ENCODE results near the gene ZIC3.

Gene ZIC3

GRCh38 chrX:137565921-137566745, at the start of gene ZIC3:
Gene ZIC3, plus strand, starts transcription at chrX:137566127. Its CDS starts 565 bp downstream, at chrX:137566692.
- TF ChIP-seq CTCF (IDR thresholded peaks at IDR 0.05; ENCODE audit: borderline replicate concordance, control extremely low read depth, extremely low read depth, insufficient read depth, missing control alignments) = no peak

GRCh38 chrX:137519459-137519858, 46.5 kb upstream of the ZIC3 start:
- no peak for DNase-seq (ENCODE audit: low spot score)
- TF ChIP-seq CTCF (IDR thresholded peaks at IDR 0.05; ENCODE audit: borderline replicate concordance, control extremely low read depth, extremely low read depth, insufficient read depth, missing control alignments) = no peak
- in situ Hi-C loops (cut with MboI; ENCODE audit: low sequenced_read_pairs, unreplicated experiment) = no loop called here

More at GRCh38 chrX:137565921-137566745, at the start of gene ZIC3:
- no peak for DNase-seq (ENCODE audit: low spot score)
- in situ Hi-C loops (cut with MboI; ENCODE audit: low sequenced_read_pairs, unreplicated experiment) = no loop called here

GRCh38 chrX:137545711-137546651, 19.9 kb upstream of the ZIC3 start:
- TF ChIP-seq CTCF (IDR thresholded peaks at IDR 0.05; ENCODE audit: borderline replicate concordance, control extremely low read depth, extremely low read depth, insufficient read depth, missing control alignments) = no peak
- DNase-seq (ENCODE audit: low spot score) = no peak
- in situ Hi-C loops (cut with MboI; ENCODE audit: low sequenced_read_pairs, unreplicated experiment) = no loop called here

- in situ Hi-C loops (cut with MboI; ENCODE audit: low sequenced_read_pairs, unreplicated experiment) = no loop called here
- DNase-seq (ENCODE audit: low spot score) = no peak
These were observed 18.6 kb upstream of the ZIC3 start for GRCh38 chrX:137547291-137547690.

GRCh38 chrX:137548261-137548660, 17.7 kb upstream of the ZIC3 start:
- DNase-seq (ENCODE audit: low spot score) = no peak
- no peak for TF ChIP-seq CTCF (IDR thresholded peaks at IDR 0.05; ENCODE audit: borderline replicate concordance, control extremely low read depth, extremely low read depth, insufficient read depth, missing control alignments)
- in situ Hi-C loops (cut with MboI; ENCODE audit: low sequenced_read_pairs, unreplicated experiment) = no loop called here

More at GRCh38 chrX:137547291-137547690, 18.6 kb upstream of the ZIC3 start:
- no peak for TF ChIP-seq CTCF (IDR thresholded peaks at IDR 0.05; ENCODE audit: borderline replicate concordance, control extremely low read depth, extremely low read depth, insufficient read depth, missing control alignments)

- no peak for DNase-seq (ENCODE audit: low spot score)
- no peak for TF ChIP-seq CTCF (IDR thresholded peaks at IDR 0.05; ENCODE audit: borderline replicate concordance, control extremely low read depth, extremely low read depth, insufficient read depth, missing control alignments)
- in situ Hi-C loops (cut with MboI; ENCODE audit: low sequenced_read_pairs, unreplicated experiment) = no loop called here
These were observed 16.9 kb upstream of the ZIC3 start for GRCh38 chrX:137549073-137549472.
